Mesenteric fat pad (tissue), 1 donor: ENCODE results near the gene SH3RF3. TPM values are rescaled to one million over a fixed set of nuclear protein-coding genes. Genes with fewer than 3 reads are reported as not detected.

ENCODE experiments used
- DNase-seq: peaks from one replicate; pipeline ENCODE4 v3.0.0-alpha.2; 2020; ENCODE audit warnings: low spot score
- total RNA-seq: library from RNA; stranded (reverse); fragmentation: NEBNext Ultra II Directional; extraction: Animal tissue kit (Norgen Biotek cat#: 25700); gene quantifications from one replicate; pipeline ENCODE4 v1.2.1, GENCODE V29; 2021
- donor health status: DM: yes; HTN: yes; CAD: no.

Gene SH3RF3
- total RNA-seq, 1 donor from 2014 or later: 20.4 TPM

- DNase-seq: no peak
Observed at GRCh38 chr2:109300582-109300981, 171.6 kb downstream of the SH3RF3 start.

- DNase-seq: no peak
Observed at GRCh38 chr2:109301746-109302145, 172.7 kb downstream of the SH3RF3 start.

- no peak for DNase-seq
Observed at GRCh38 chr2:109302319-109302718, 173.3 kb downstream of the SH3RF3 start.

- DNase-seq: no peak
Observed at GRCh38 chr2:109304242-109304641, 175.2 kb downstream of the SH3RF3 start.

GRCh38 chr2:109304731-109305470 lies 175.9 kb downstream of the SH3RF3 start:
- DNase-seq: no peak

- DNase-seq: no peak
Observed at GRCh38 chr2:109305490-109306167, 176.6 kb downstream of the SH3RF3 start.

GRCh38 chr2:109306190-109306589 lies 177.2 kb downstream of the SH3RF3 start:
- DNase-seq: no peak

GRCh38 chr2:109311771-109312170 lies 182.8 kb downstream of the SH3RF3 start:
- no peak for DNase-seq

GRCh38 chr2:109312902-109313301 lies 183.9 kb downstream of the SH3RF3 start:
- no peak for DNase-seq

- no peak for DNase-seq
Observed at GRCh38 chr2:109313343-109313742, 184.3 kb downstream of the SH3RF3 start.

- DNase-seq: no peak
Observed at GRCh38 chr2:109316091-109316490, 187.1 kb downstream of the SH3RF3 start.

- DNase-seq: no peak
Observed at GRCh38 chr2:109317471-109318095, 188.6 kb downstream of the SH3RF3 start.

- DNase-seq: no peak
Observed at GRCh38 chr2:109318150-109318948, 189.3 kb downstream of the SH3RF3 start.

GRCh38 chr2:109318949-109319342 lies 189.9 kb downstream of the SH3RF3 start:
- no peak for DNase-seq

- DNase-seq: no peak
Observed at GRCh38 chr2:109320195-109320922, 191.4 kb downstream of the SH3RF3 start.

- DNase-seq: no peak
Observed at GRCh38 chr2:109321570-109321969, 192.6 kb downstream of the SH3RF3 start.

- peak; percentile 93 for DNase-seq
Observed at GRCh38 chr2:109322111-109322510, 193.1 kb downstream of the SH3RF3 start.

GRCh38 chr2:109322641-109323040 lies 193.6 kb downstream of the SH3RF3 start:
- DNase-seq: no peak

GRCh38 chr2:109324861-109325260 lies 195.9 kb downstream of the SH3RF3 start:
- no peak for DNase-seq

- DNase-seq: no peak
Observed at GRCh38 chr2:109325570-109325969, 196.6 kb downstream of the SH3RF3 start.

- no peak for DNase-seq
Observed at GRCh38 chr2:109326306-109326705, 197.3 kb downstream of the SH3RF3 start.
